ENCODE data around the gene BACH1. TPM values are rescaled to one million over a fixed set of nuclear protein-coding genes. Genes with fewer than 3 reads are reported as not detected.

BACH1 gene
- total RNA-seq, 2 experiments from 2014 or later = 27.3 to 28.2 TPM

- Mint-ChIP-seq H3K9me3 (peaks cover 15% of the 10 kb centered on the region), H3K36me3 (ENCODE audit: low read depth) (peaks cover 19% of the 10 kb centered on the region), H3K27ac (peak overlapping the region; percentile 42), H3K4me1 (ENCODE audit: low read depth) (peaks cover 65% of the 10 kb centered on the region), H3K4me3 (peak overlapping the region; percentile 59), H3K27me3 (no peaks in the 10 kb centered on the region)
- ChIA-PET CTCF (interaction anchor here (0.7 to 1.3 kb wide), 5 partner anchors 13 to 124 kb away, joined by 3 read pairs; no protein-coding TSS in a partner anchor), POLR2A (interaction anchor here (0.7 to 3.9 kb wide), 3 partner anchors 42 to 223 kb away, joined by 3 to 50 read pairs (median 3); partner anchors contain the start of gene CCT8)
- DNase-seq (no peak), ATAC-seq (no peak)
- TF ChIP-seq CTCF (IDR thresholded peaks at IDR 0.05) = no peak
- intact Hi-C loops (cut with micrococcal nuclease) = loop anchor here (5.0 kb wide), 1 partner anchor 100 kb away; no protein-coding TSS in a partner anchor
Measured at GRCh38 chr21:29297483-29298347, 1.0 kb upstream of the BACH1 start.

- Mint-ChIP-seq H3K4me3 (peak overlapping the region; percentile 87), H3K36me3 (ENCODE audit: low read depth) (peaks cover 19% of the 10 kb centered on the region), H3K27me3 (no peaks in the 10 kb centered on the region), H3K4me1 (ENCODE audit: low read depth) (peaks cover 67% of the 10 kb centered on the region), H3K9me3 (peaks cover 15% of the 10 kb centered on the region), H3K27ac (peak overlapping the region; percentile 94)
- TF ChIP-seq CTCF (IDR thresholded peaks at IDR 0.05) = no peak
- DNase-seq = peak; percentile 82
- ATAC-seq = peak; percentile 55
- POLR2A ChIA-PET = interaction anchor here (0.7 to 3.9 kb wide), 19 partner anchors 9 to 299 kb away, joined by 3 to 50 read pairs (median 4); partner anchors contain the start of gene CCT8
- CTCF ChIA-PET = interaction anchor here (0.8 to 1.8 kb wide), 10 partner anchors 10 to 225 kb away, joined by 3 to 6 read pairs (median 3); no protein-coding TSS in a partner anchor
- intact Hi-C loops (cut with micrococcal nuclease) = loop anchor here (5.0 kb wide), 1 partner anchor 102 kb away; no protein-coding TSS in a partner anchor
Measured at GRCh38 chr21:29299046-29299915, 559 bp downstream of the BACH1 start.

- ChIA-PET CTCF (interaction anchor here (0.7 to 1.8 kb wide), 18 partner anchors 9 to 226 kb away, joined by 3 to 6 read pairs (median 3); no protein-coding TSS in a partner anchor), POLR2A (interaction anchor here (0.7 to 3.9 kb wide), 22 partner anchors 10 to 225 kb away, joined by 3 to 50 read pairs (median 6); partner anchors contain the start of gene CCT8)
- intact Hi-C loops (cut with micrococcal nuclease) = loop anchor here (2.0 to 5.0 kb wide), 4 partner anchors 42 to 221 kb away; no protein-coding TSS in a partner anchor
- peaks cover 15% of the 10 kb centered on the region for H3K9me3 Mint-ChIP-seq
- peak overlapping the region; percentile 94 for H3K27ac Mint-ChIP-seq
- H3K4me1 Mint-ChIP-seq (ENCODE audit: low read depth) = peaks cover 67% of the 10 kb centered on the region
- DNase-seq = peak; percentile 75
- peaks cover 19% of the 10 kb centered on the region for H3K36me3 Mint-ChIP-seq (ENCODE audit: low read depth)
- H3K4me3 Mint-ChIP-seq = peak overlapping the region; percentile 87
- H3K27me3 Mint-ChIP-seq = no peaks in the 10 kb centered on the region
- peak; percentile 37 for ATAC-seq
- no peak for TF ChIP-seq CTCF (IDR thresholded peaks at IDR 0.05)
Measured at GRCh38 chr21:29299916-29300806, 1.4 kb downstream of the BACH1 start.

- intact Hi-C loops (cut with micrococcal nuclease) = loop anchor here (2.0 to 5.0 kb wide), 3 partner anchors 42 to 222 kb away; no protein-coding TSS in a partner anchor
- peak overlapping the region; percentile 94 for H3K27ac Mint-ChIP-seq
- CTCF ChIA-PET = interaction anchor here (0.8 to 1.8 kb wide), 11 partner anchors 12 to 105 kb away, joined by 3 to 6 read pairs (median 3); no protein-coding TSS in a partner anchor
Measured at GRCh38 chr21:29300807-29301138, 2.1 kb downstream of the BACH1 start.

More at GRCh38 chr21:29300807-29301138, 2.1 kb downstream of the BACH1 start:
- Mint-ChIP-seq H3K27me3 (no peaks in the 10 kb centered on the region), H3K4me3 (peak overlapping the region; percentile 87), H3K9me3 (peaks cover 11% of the 10 kb centered on the region), H3K4me1 (ENCODE audit: low read depth) (peaks cover 66% of the 10 kb centered on the region), H3K36me3 (ENCODE audit: low read depth) (peaks cover 20% of the 10 kb centered on the region)
- no peak for DNase-seq
- no peak for ATAC-seq
- POLR2A ChIA-PET = interaction anchor here (0.8 to 3.9 kb wide), 12 partner anchors 13 to 226 kb away, joined by 4 to 50 read pairs (median 8); partner anchors contain the start of gene CCT8
- no peak for TF ChIP-seq CTCF (IDR thresholded peaks at IDR 0.05)
